A549 (cell line): ENCODE data around the gene KDELR1. TPM values are rescaled to one million over a fixed set of nuclear protein-coding genes. Genes with fewer than 3 reads are reported as not detected.

Source experiments
- ATAC-seq, 2 experiments: fragments of 200-7000 bp in 1 of 2; fragments of >200 bp in 1 of 2; cut with Nextera tagmentation in 1 of 2; cut with Tn5 transposase in 1 of 2; 3 replicates each; pipeline versions ENCODE4 v1.8.0 to v1.9.1; 2018 to 2020; ENCODE audit warnings: mild to moderate bottlenecking in 1 of 2, moderate library complexity in 1 of 2
- CTCF ChIA-PET: fragments of 300-600 bp; sonication (Branson Sonifier 250); formaldehyde crosslinking; extraction: SDS; loops from one replicate; lab custom pipeline; 2021; ENCODE audit warnings: antibody characterized with exemption, inconsistent platforms; lab: Yijun Ruan, JAX
- POLR2A ChIA-PET: fragments of 350-600 bp; formaldehyde crosslinking; extraction: SDS; loops from one replicate; lab custom pipeline; 2021; ENCODE audit warnings: antibody characterized with exemption, inconsistent platforms; lab: Yijun Ruan, JAX
- DNase-seq, 2 experiments: peaks; one replicate each; pipeline versions ENCODE4 v3.0.0 to v3.0.0-alpha.2; 2011 to 2016; ENCODE audit warnings: low read depth in 1 of 2, low spot score in 1 of 2
- FAIRE-seq: peaks from 2 replicates; lab custom pipeline; 2011; peaks lifted over from hg19 to GRCh38; lab: Jason Lieb, UNC
- H3K27ac ChIP-seq, 2 experiments: fragments of >200 bp; sonication (Bioruptor Twin); formaldehyde crosslinking; 3 replicates each; pipeline ENCODE4 v1.5.1; 2016 to 2017
- H3K4me1 ChIP-seq: fragments of >200 bp; sonication (Bioruptor Twin); formaldehyde crosslinking; 3 replicates; pipeline ENCODE4 v1.6.1; 2016
- H3K4me2 ChIP-seq: fragments of >200 bp; sonication (Bioruptor Twin); formaldehyde crosslinking; 3 replicates; pipeline ENCODE4 v1.6.1; 2016
- H3K4me3 ChIP-seq: fragments of >200 bp; sonication (Bioruptor Twin); formaldehyde crosslinking; 3 replicates; pipeline ENCODE4 v1.5.1; 2016
- H3K9me3 ChIP-seq: fragments of >200 bp; sonication (Bioruptor Twin); formaldehyde crosslinking; 3 replicates; pipeline ENCODE4 v1.6.1; 2016
- BCL3 ChIP-seq: fragments of >200 bp; sonication (Bioruptor Twin); formaldehyde crosslinking; IDR thresholded peaks from 3 replicates; pipeline ENCODE4 v1.6.1; 2016
- CHD2 ChIP-seq: fragments of 150-350 bp; IDR thresholded peaks from 2 replicates; pipeline ENCODE4 v1.6.1; 2014; ENCODE audit warnings: low read length; ENCODE audit not compliant: partially characterized antibody
- CHD4 ChIP-seq: fragments of 200-600 bp; sonication (generic); IDR thresholded peaks from 2 replicates; pipeline ENCODE4 v1.6.1; 2016; ENCODE audit warnings: antibody characterized with exemption, mild to moderate bottlenecking, borderline replicate concordance
- CTCF ChIP-seq: fragments of >200 bp; sonication (Bioruptor Twin); formaldehyde crosslinking; IDR thresholded peaks from 3 replicates; pipeline ENCODE4 v1.5.1; 2016
- E2F6 ChIP-seq: IDR thresholded peaks from 2 replicates; pipeline ENCODE4 v1.6.1; 2012; ENCODE audit warnings: low read depth, borderline replicate concordance
- EHMT2 ChIP-seq: fragments of 200-600 bp; sonication (generic); IDR thresholded peaks from 2 replicates; pipeline ENCODE4 v1.6.1; 2016; ENCODE audit warnings: antibody characterized with exemption, low read depth, mild to moderate bottlenecking, moderate library complexity
- EP300 ChIP-seq, 2 experiments: fragments of >200 bp; sonication (Bioruptor Twin); formaldehyde crosslinking; IDR thresholded peaks; 2 replicates in 1 of 2; 3 replicates in 1 of 2; pipeline ENCODE4 v1.6.1; 2016 to 2017
- FOSB ChIP-seq: fragments of 250-450 bp; sonication (Bioruptor Pico); IDR thresholded peaks from 2 replicates; pipeline ENCODE4 v1.5.0; 2020; ENCODE audit warnings: mild to moderate bottlenecking, moderate library complexity
- FOSL2 ChIP-seq, 2 experiments: fragments of 450-650 bp in 1 of 2; fragments of >200 bp in 1 of 2; sonication (Bioruptor Twin) in 1 of 2; formaldehyde crosslinking; IDR thresholded peaks; 2 replicates each; pipeline versions ENCODE4 v1.5.0 to v1.6.1; 2016 to 2020; ENCODE audit warnings: mild to moderate bottlenecking in 1 of 2, moderate library complexity in 1 of 2
- FOXS1 ChIP-seq: fragments of 250-450 bp; sonication (Bioruptor Pico); IDR thresholded peaks from 2 replicates; pipeline ENCODE4 v1.5.0; 2020; ENCODE audit warnings: mild to moderate bottlenecking, moderate library complexity
- HMGXB4 ChIP-seq: fragments of 250-450 bp; sonication (Bioruptor Pico); IDR thresholded peaks from 2 replicates; pipeline ENCODE4 v1.5.0; 2021; ENCODE audit warnings: mild to moderate bottlenecking, moderate library complexity, borderline replicate concordance
- JUN ChIP-seq, 2 experiments: fragments of >200 bp; sonication (Bioruptor Twin); formaldehyde crosslinking; IDR thresholded peaks; 2 replicates in 1 of 2; 3 replicates in 1 of 2; pipeline ENCODE4 v1.6.1; 2016 to 2017
- JUNB ChIP-seq: fragments of >200 bp; sonication (Bioruptor Twin); formaldehyde crosslinking; IDR thresholded peaks from 2 replicates; pipeline ENCODE4 v1.6.1; 2016
- MAFK ChIP-seq: fragments of 450-650 bp; IDR thresholded peaks from 2 replicates; pipeline ENCODE4 v1.6.1; 2014; ENCODE audit not compliant: partially characterized antibody
- NFE2L2 ChIP-seq: fragments of 150-350 bp; conservative IDR thresholded peaks from 2 replicates; pipeline ENCODE4 v1.6.1; 2014; ENCODE audit warnings: low read length
- PBX3 ChIP-seq: IDR thresholded peaks from 2 replicates; pipeline ENCODE4 v1.6.1; 2012
- POLR2A ChIP-seq: IDR thresholded peaks from 2 replicates; pipeline ENCODE4 v1.6.1; 2012; ENCODE audit warnings: mild to moderate bottlenecking, low read length
- RAD21 ChIP-seq, 2 experiments: fragments of >200 bp in 1 of 2; sonication (Bioruptor Twin) in 1 of 2; formaldehyde crosslinking in 1 of 2; IDR thresholded peaks in 1 of 2; conservative IDR thresholded peaks in 1 of 2; 2 replicates in 1 of 2; 3 replicates in 1 of 2; pipeline ENCODE4 v1.6.1; 2012 to 2018; ENCODE audit warnings: inconsistent platforms in 1 of 2
- RNF2 ChIP-seq: fragments of 200-600 bp; sonication (generic); IDR thresholded peaks from 2 replicates; pipeline ENCODE4 v1.6.1; 2016; ENCODE audit warnings: low read depth, mild to moderate bottlenecking, antibody characterized with exemption, moderate library complexity, borderline replicate concordance
- SMC3 ChIP-seq: fragments of >200 bp; sonication (Bioruptor Twin); formaldehyde crosslinking; IDR thresholded peaks from 3 replicates; pipeline ENCODE4 v1.6.1; 2018; ENCODE audit warnings: inconsistent platforms
- TFCP2L1 ChIP-seq: fragments of 250-450 bp; sonication (Bioruptor Pico); IDR thresholded peaks from 2 replicates; pipeline ENCODE4 v1.5.0; 2021; ENCODE audit warnings: mild to moderate bottlenecking
- USF2 ChIP-seq: fragments of 450-650 bp; IDR thresholded peaks from 2 replicates; pipeline ENCODE4 v1.6.1; 2014; ENCODE audit warnings: antibody characterized with exemption
- ZC3H11A ChIP-seq: fragments of 450-650 bp; IDR thresholded peaks from 2 replicates; pipeline ENCODE4 v1.6.1; 2014; ENCODE audit warnings: antibody characterized with exemption, mild to moderate bottlenecking
- ZFP36 ChIP-seq: fragments of 450-650 bp; IDR thresholded peaks from 2 replicates; pipeline ENCODE4 v1.6.1; 2014; ENCODE audit warnings: borderline replicate concordance; ENCODE audit not compliant: partially characterized antibody
- WGBS: methylation state at CpG from one replicate; pipeline ENCODE4 v1.1.6; 2017; ENCODE audit errors: missing lambda C conversion rate; 5-methylcytosine and 5-hydroxymethylcytosine counted together
- polyA plus RNA-seq, 4 experiments: library from polyadenylated mRNA; depleted of rRNA in 3 of 4; stranded (reverse); fragments of >200 nt; fragmentation: RNase III in 1 of 4; extraction: RNeasy Plus Mini Kit Qiagen cat#74134 plus additional on column Dnase treatment in 1 of 4; gene quantifications; 2 replicates in 3 of 4; 3 replicates in 1 of 4; pipeline ENCODE4 v1.2.3, GENCODE V29; 2011 to 2017

Gene KDELR1
- polyA plus RNA-seq, 2 of the 4 experiments (the other 2 are of a cell fraction) = 200 to 302 TPM

- CTCF ChIA-PET = interaction anchor here (0.6 kb wide), 1 partner anchor 184 kb away, joined by 3 read pairs; no protein-coding TSS in a partner anchor
- H3K4me2 ChIP-seq = peak overlapping the region; percentile 65
- POLR2A ChIA-PET = interaction anchor here (0.7 kb wide), 1 partner anchor 62 kb away, joined by 9 read pairs; no protein-coding TSS in a partner anchor
- H3K9me3 ChIP-seq = no peaks in the 10 kb centered on the region
- peak; percentile 31 for TF ChIP-seq CHD2
- no peak for TF ChIP-seq USF2
- 0 out of 5 replicates have a peak, but pooled peaks have one; percentile 8 to 10 for TF ChIP-seq RAD21 (conservative IDR thresholded peaks at IDR 0.05 in 1 of 2, IDR thresholded peaks at IDR 0.05 in 1 of 2)
- TF ChIP-seq CTCF = no peak
- TF ChIP-seq ZC3H11A = no peak
- 0 out of 3 replicates have a peak, but pooled peaks have one; percentile 8 for TF ChIP-seq SMC3
- TF ChIP-seq PBX3 = no peak
- TF ChIP-seq E2F6 = no peak
- peak; percentile 84 for TF ChIP-seq MAFK
- peak in 1 of 2 experiments; percentile 34; a peak in 1 of 5 replicates for TF ChIP-seq EP300 (IDR thresholded peaks at IDR 0.05)
- TF ChIP-seq HMGXB4 (CRISPR knock-in tag) = no peak
- no peak for TF ChIP-seq FOXS1 (CRISPR knock-in tag)
- TF ChIP-seq JUNB = peak; percentile 37
- no peak for TF ChIP-seq TFCP2L1 (CRISPR knock-in tag)
- TF ChIP-seq FOSL2 (IDR thresholded peaks at IDR 0.05) = peak; percentile 89
- peak; percentile 95 for TF ChIP-seq FOSL2 (CRISPR knock-in tag; IDR thresholded peaks at IDR 0.05)
- no peak for TF ChIP-seq BCL3
- peak; percentile 41 for TF ChIP-seq ZFP36
- no peak for TF ChIP-seq EHMT2
- peak; percentile 78 for TF ChIP-seq NFE2L2
- TF ChIP-seq FOSB (CRISPR knock-in tag) = no peak
- no peak for TF ChIP-seq RNF2
- TF ChIP-seq POLR2A = peak; percentile 20; the same call in 1 of the 2 replicates
- no peak for TF ChIP-seq CHD4
- TF ChIP-seq JUN (IDR thresholded peaks at IDR 0.05) = peak; percentile 45 to 70; a peak in 2 of 5 replicates
- H3K27ac ChIP-seq = peak overlapping the region; percentile 75 to 88
- peak; percentile 51 for FAIRE-seq
- peaks cover 20% of the 10 kb centered on the region for H3K4me1 ChIP-seq
- 4% methylated on average over 8 of the region's 8 CpGs for WGBS
- peak; percentile 87 to 92 for DNase-seq
- peak; percentile 90 to 93 for ATAC-seq
- no peak overlapping the region for H3K4me3 ChIP-seq
These were observed 33.4 kb upstream of the KDELR1 start for GRCh38 chr19:48424694-48425219.
